ENCODE results near the gene KRT77. TPM values are rescaled to one million over a fixed set of nuclear protein-coding genes. Genes with fewer than 3 reads are reported as not detected.

The KRT77 gene
- total and polyA plus RNA-seq, 7 experiments from 2014 or later = 0.08 to 0.13 (median 0.10) TPM; not detected in 3

DNA sequence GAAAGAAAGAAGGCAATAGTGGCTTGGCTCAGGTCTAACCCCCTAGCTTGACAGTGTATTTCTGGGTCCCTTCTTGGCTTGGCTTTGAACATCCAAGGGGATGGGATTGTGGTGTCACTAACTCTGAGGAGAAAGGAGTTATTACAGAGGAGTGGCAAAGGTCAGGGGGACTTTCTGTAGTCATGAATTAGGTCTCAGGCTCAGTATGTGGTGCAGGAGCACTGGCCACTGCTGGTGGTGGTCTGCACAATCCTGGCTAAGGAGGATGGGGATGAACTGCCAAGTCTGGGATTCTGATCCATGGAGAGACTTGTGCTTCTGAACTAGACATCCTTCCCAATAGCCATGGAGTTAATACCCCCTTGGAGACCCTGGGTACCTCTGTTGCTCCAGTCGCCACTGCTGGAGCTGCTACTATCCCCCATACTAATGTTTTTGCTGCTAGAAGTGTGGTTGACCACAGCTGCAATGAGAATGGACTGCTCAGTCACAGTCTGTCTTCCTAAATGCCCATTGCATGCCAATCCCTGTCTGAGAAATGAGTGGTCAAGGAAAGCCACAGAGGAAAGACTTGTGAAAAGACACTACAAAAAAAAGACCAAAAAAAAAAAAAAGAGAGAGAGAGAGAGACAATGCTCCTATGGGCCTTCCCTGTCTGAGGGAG lies 41.3 kb upstream of the KRT77 start:
- ChIA-PET CTCF (interaction anchor here (0.8 kb wide), 1 partner anchor 11 kb away, joined by 3 read pairs; no protein-coding TSS in a partner anchor), POLR2A (interaction anchor here (0.6 kb wide), 1 partner anchor 63 kb away, joined by 5 read pairs; no protein-coding TSS in a partner anchor)
- Mint-ChIP-seq H3K27ac (no peak overlapping the region), H3K4me1 (peaks cover 0 to 20% (median 15%) of the 10 kb centered on the region in 7 donors), H3K27me3 (peaks cover 0 to 10% (median 6%) of the 10 kb centered on the region in 5 donors), H3K4me3 (no peak overlapping the region), H3K36me3 (no peaks in the 10 kb centered on the region), H3K9me3 (peaks cover 0 to 4% (median 0%) of the 10 kb centered on the region in 11 donors)
- Histone ChIP-seq H3K27me3 (ENCODE audit: control insufficient read depth in 2 of 2, insufficient read depth in 2 of 2, low read length in 2 of 2) (no peaks in the 10 kb centered on the region), H3K4me1 (ENCODE audit: control insufficient read depth in 2 of 2, insufficient read depth in 2 of 2, low read length in 2 of 2) (peaks cover 0 to 6% of the 10 kb centered on the region in 2 donors), H3K9me3 (ENCODE audit: control insufficient read depth in 2 of 3, low read length in 3 of 3) (no peaks in the 10 kb centered on the region), H3K36me3 (ENCODE audit: control insufficient read depth in 2 of 3, insufficient read depth in 3 of 3, low read length in 3 of 3) (no peaks in the 10 kb centered on the region), H3K4me3 (ENCODE audit: low read length) (no peak overlapping the region), H3K27ac (ENCODE audit: low read depth, low read length) (no peak overlapping the region)
- intact Hi-C loops (cut with micrococcal nuclease) = loop anchor here in 1 of 2 donors (5.0 kb wide), 1 partner anchor 162 kb away; no protein-coding TSS in a partner anchor
- DNase-seq (no peak), ATAC-seq (no peak)

GRCh38 chr12:52742822-52743457 lies 39.6 kb upstream of the KRT77 start:
- Histone ChIP-seq H3K4me3 (ENCODE audit: low read length) (no peak overlapping the region), H3K36me3 (ENCODE audit: control insufficient read depth in 2 of 3, insufficient read depth in 3 of 3, low read length in 3 of 3) (no peaks in the 10 kb centered on the region), H3K27ac (ENCODE audit: low read depth, low read length) (no peak overlapping the region), H3K9me3 (ENCODE audit: control insufficient read depth in 2 of 3, low read length in 3 of 3) (no peaks in the 10 kb centered on the region), H3K27me3 (ENCODE audit: control insufficient read depth in 2 of 2, insufficient read depth in 2 of 2, low read length in 2 of 2) (no peaks in the 10 kb centered on the region), H3K4me1 (ENCODE audit: control insufficient read depth in 2 of 2, insufficient read depth in 2 of 2, low read length in 2 of 2) (no peaks in the 10 kb centered on the region)
- ChIA-PET CTCF (no interaction called here), POLR2A (no interaction called here)
- Mint-ChIP-seq H3K36me3 (no peaks in the 10 kb centered on the region), H3K9me3 (peaks cover 0 to 4% (median 0%) of the 10 kb centered on the region in 11 donors), H3K27me3 (peaks cover 0 to 13% (median 6%) of the 10 kb centered on the region in 5 donors), H3K4me1 (peaks cover 0 to 5% (median under 1%) of the 10 kb centered on the region in 7 donors), H3K4me3 (no peak overlapping the region), H3K27ac (no peak overlapping the region)
- ATAC-seq (no peak), DNase-seq (no peak)
- intact Hi-C loops (cut with micrococcal nuclease) = loop anchor here in 1 of 2 donors (5.0 kb wide), 1 partner anchor 161 kb away; no protein-coding TSS in a partner anchor

DNA sequence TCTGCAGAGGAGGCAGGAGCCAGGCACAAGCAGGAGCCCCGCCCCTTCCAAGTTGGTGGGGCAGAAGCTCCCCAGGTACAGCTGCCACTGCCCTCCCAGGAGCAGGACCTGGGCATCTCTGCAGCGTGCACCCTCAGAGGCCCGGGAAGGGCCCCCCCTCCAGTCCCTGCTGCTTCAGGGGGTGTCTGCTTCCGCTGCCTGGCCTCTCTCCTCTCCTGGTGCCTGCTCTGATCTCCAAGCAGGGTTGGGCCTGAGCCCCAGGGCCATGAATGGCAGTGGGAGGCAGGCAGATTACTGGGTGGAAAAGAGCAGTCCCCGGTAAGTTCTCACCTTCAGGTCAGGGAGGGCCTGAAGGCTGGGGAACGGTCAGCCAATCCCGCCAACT lies 38.9 kb upstream of the KRT77 start:
- Mint-ChIP-seq H3K4me1 (peaks cover 0 to 4% (median 0%) of the 10 kb centered on the region in 7 donors), H3K36me3 (no peaks in the 10 kb centered on the region), H3K9me3 (peaks cover 0 to 4% (median 0%) of the 10 kb centered on the region in 11 donors), H3K27me3 (peaks cover 0 to 13% (median 6%) of the 10 kb centered on the region in 5 donors), H3K27ac (no peak overlapping the region), H3K4me3 (no peak overlapping the region)
- ChIA-PET CTCF (no interaction called here), POLR2A (interaction anchor here (0.6 kb wide), 1 partner anchor 109 kb away, joined by 3 read pairs; no protein-coding TSS in a partner anchor)
- H3K36me3 ChIP-seq (ENCODE audit: control insufficient read depth in 2 of 3, insufficient read depth in 3 of 3, low read length in 3 of 3) = no peaks in the 10 kb centered on the region
- intact Hi-C loops (cut with micrococcal nuclease) = loop anchor here in 1 of 2 donors (5.0 kb wide), 1 partner anchor 160 kb away; no protein-coding TSS in a partner anchor
- no peaks in the 10 kb centered on the region for H3K9me3 ChIP-seq (ENCODE audit: control insufficient read depth in 2 of 3, low read length in 3 of 3)
- no peaks in the 10 kb centered on the region for H3K27me3 ChIP-seq (ENCODE audit: control insufficient read depth in 2 of 2, insufficient read depth in 2 of 2, low read length in 2 of 2)
- H3K4me3 ChIP-seq (ENCODE audit: low read length) = no peak overlapping the region
- ATAC-seq (no peak), DNase-seq (no peak)
- H3K27ac ChIP-seq (ENCODE audit: low read depth, low read length) = no peak overlapping the region
- H3K4me1 ChIP-seq (ENCODE audit: control insufficient read depth in 2 of 2, insufficient read depth in 2 of 2, low read length in 2 of 2) = no peaks in the 10 kb centered on the region

GRCh38 chr12:52741375-52742195 lies 38.3 kb upstream of the KRT77 start:
- Mint-ChIP-seq H3K4me3 (no peak overlapping the region), H3K36me3 (no peaks in the 10 kb centered on the region), H3K27ac (no peak overlapping the region), H3K27me3 (peaks cover 0 to 13% (median 6%) of the 10 kb centered on the region in 5 donors), H3K4me1 (peaks cover 0 to 4% (median 0%) of the 10 kb centered on the region in 7 donors), H3K9me3 (peaks cover 0 to 4% (median 0%) of the 10 kb centered on the region in 11 donors)
- CTCF ChIA-PET = no interaction called here
- intact Hi-C loops (cut with micrococcal nuclease) = loop anchor here in 1 of 2 donors (5.0 kb wide), 1 partner anchor 159 kb away; no protein-coding TSS in a partner anchor
- peak; percentile 31 to 73 (median 57) for DNase-seq
- H3K36me3 ChIP-seq (ENCODE audit: control insufficient read depth in 2 of 3, insufficient read depth in 3 of 3, low read length in 3 of 3) = no peaks in the 10 kb centered on the region
- POLR2A ChIA-PET = interaction anchor here (0.6 kb wide), 1 partner anchor 108 kb away, joined by 3 read pairs; no protein-coding TSS in a partner anchor
- ATAC-seq = peak; percentile 61
- no peaks in the 10 kb centered on the region for H3K4me1 ChIP-seq (ENCODE audit: control insufficient read depth in 2 of 2, insufficient read depth in 2 of 2, low read length in 2 of 2)
- no peak overlapping the region for H3K27ac ChIP-seq (ENCODE audit: low read depth, low read length)
- H3K4me3 ChIP-seq (ENCODE audit: low read length) = no peak overlapping the region
- no peaks in the 10 kb centered on the region for H3K27me3 ChIP-seq (ENCODE audit: control insufficient read depth in 2 of 2, insufficient read depth in 2 of 2, low read length in 2 of 2)
- H3K9me3 ChIP-seq (ENCODE audit: control insufficient read depth in 2 of 3, low read length in 3 of 3) = no peaks in the 10 kb centered on the region

DNA sequence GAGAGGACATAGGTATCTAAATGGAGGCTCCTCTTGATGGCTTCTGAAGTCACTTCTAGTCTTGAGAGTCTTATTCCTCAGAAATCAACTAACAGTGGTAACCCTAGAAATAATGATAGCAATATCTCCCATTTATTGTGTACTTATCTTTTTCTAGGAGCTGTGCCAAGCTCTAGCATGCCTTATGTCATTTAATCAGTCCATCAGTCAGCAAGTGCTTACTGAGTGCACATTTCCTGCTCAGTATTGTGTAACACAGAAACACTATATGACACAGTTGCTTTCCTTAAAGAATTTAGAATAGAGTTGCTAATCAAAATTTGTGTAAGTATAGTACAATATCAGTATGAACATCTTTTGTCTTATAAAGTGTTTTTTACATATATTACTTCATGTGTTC lies 37.3 kb upstream of the KRT77 start:
- CTCF ChIA-PET = no interaction called here
- H3K4me1 Mint-ChIP-seq = peaks cover 0 to 4% (median 0%) of the 10 kb centered on the region in 7 donors
- ATAC-seq (no peak), DNase-seq (no peak)
- no peaks in the 10 kb centered on the region for H3K36me3 ChIP-seq (ENCODE audit: control insufficient read depth in 2 of 3, insufficient read depth in 3 of 3, low read length in 3 of 3)
- POLR2A ChIA-PET = no interaction called here
- no peak overlapping the region for H3K4me3 Mint-ChIP-seq
- H3K36me3 Mint-ChIP-seq = no peaks in the 10 kb centered on the region
- no peak overlapping the region for H3K27ac ChIP-seq (ENCODE audit: low read depth, low read length)
- no peaks in the 10 kb centered on the region for H3K9me3 ChIP-seq (ENCODE audit: control insufficient read depth in 2 of 3, low read length in 3 of 3)
- H3K27ac Mint-ChIP-seq = no peak overlapping the region
- no peaks in the 10 kb centered on the region for H3K4me1 ChIP-seq (ENCODE audit: control insufficient read depth in 2 of 2, insufficient read depth in 2 of 2, low read length in 2 of 2)
- H3K4me3 ChIP-seq (ENCODE audit: low read length) = no peak overlapping the region
- H3K9me3 Mint-ChIP-seq = peaks cover 0 to 4% (median 0%) of the 10 kb centered on the region in 11 donors
- H3K27me3 ChIP-seq (ENCODE audit: control insufficient read depth in 2 of 2, insufficient read depth in 2 of 2, low read length in 2 of 2) = no peaks in the 10 kb centered on the region
- intact Hi-C loops (cut with micrococcal nuclease) = loop anchor here in 1 of 2 donors (5.0 kb wide), 1 partner anchor 158 kb away; no protein-coding TSS in a partner anchor
- peaks cover 0 to 13% (median 6%) of the 10 kb centered on the region in 5 donors for H3K27me3 Mint-ChIP-seq

DNA sequence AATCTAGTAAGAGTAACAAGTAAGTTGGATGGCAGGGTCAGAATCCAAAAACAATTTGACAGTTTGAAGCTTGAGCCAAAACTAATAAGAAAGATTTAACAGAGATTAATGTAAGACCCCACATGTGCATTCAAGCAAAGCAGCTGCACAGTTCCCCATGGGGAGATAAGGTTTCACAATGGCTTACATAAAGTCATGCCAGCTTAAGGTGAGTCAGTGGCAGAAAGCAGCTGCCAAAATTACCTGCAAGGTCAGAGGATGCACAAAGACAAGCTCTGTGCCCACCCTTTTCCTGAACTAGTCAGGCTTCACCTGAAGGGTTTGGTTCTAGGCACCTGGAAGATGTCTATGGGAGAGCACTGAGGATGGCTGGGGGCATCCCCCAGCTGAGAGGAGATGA lies 36.6 kb upstream of the KRT77 start:
- ChIA-PET POLR2A (no interaction called here), CTCF (interaction anchor here (0.7 kb wide), 1 partner anchor 715 kb away, joined by 3 read pairs; no protein-coding TSS in a partner anchor)
- no peak for ATAC-seq
- no peak overlapping the region for H3K27ac ChIP-seq (ENCODE audit: low read depth, low read length)
- H3K4me3 Mint-ChIP-seq = no peak overlapping the region
- H3K36me3 ChIP-seq (ENCODE audit: control insufficient read depth in 2 of 3, insufficient read depth in 3 of 3, low read length in 3 of 3) = no peaks in the 10 kb centered on the region
- H3K27ac Mint-ChIP-seq = no peak overlapping the region
- peaks cover 0 to 4% (median 0%) of the 10 kb centered on the region in 7 donors for H3K4me1 Mint-ChIP-seq
- H3K4me1 ChIP-seq (ENCODE audit: control insufficient read depth in 2 of 2, insufficient read depth in 2 of 2, low read length in 2 of 2) = no peaks in the 10 kb centered on the region
- no peaks in the 10 kb centered on the region for H3K9me3 ChIP-seq (ENCODE audit: control insufficient read depth in 2 of 3, low read length in 3 of 3)
- H3K27me3 Mint-ChIP-seq = peaks cover 0 to 13% (median 6%) of the 10 kb centered on the region in 5 donors
- DNase-seq = no peak
- no peaks in the 10 kb centered on the region for H3K36me3 Mint-ChIP-seq
- intact Hi-C loops (cut with micrococcal nuclease) = loop anchor here in 1 of 2 donors (5.0 kb wide), 1 partner anchor 158 kb away; no protein-coding TSS in a partner anchor
- no peak overlapping the region for H3K4me3 ChIP-seq (ENCODE audit: low read length)
- peaks cover 0 to 4% (median 0%) of the 10 kb centered on the region in 11 donors for H3K9me3 Mint-ChIP-seq
- no peaks in the 10 kb centered on the region for H3K27me3 ChIP-seq (ENCODE audit: control insufficient read depth in 2 of 2, insufficient read depth in 2 of 2, low read length in 2 of 2)
